Measurements from ENCODE around the gene LRP2.

LRP2 gene

GRCh38 chr2:169302364-169302763, 60.0 kb downstream of the LRP2 start:
- H2BK5ac ChIP-seq (ENCODE audit: low read depth, low read length, poor library complexity, severe bottlenecking) = no peak overlapping the region
- H3K23ac ChIP-seq (ENCODE audit: low read length in 2 of 2) = no peak overlapping the region
- H3K79me1 ChIP-seq (replicated peaks; ENCODE audit: low read length, poor library complexity, severe bottlenecking) = no peaks in the 10 kb centered on the region
- no peaks in the 10 kb centered on the region for H3K9me3 ChIP-seq (ENCODE audit: control insufficient read depth, low read length)
- no peaks in the 10 kb centered on the region for H3K4me1 ChIP-seq (ENCODE audit: control insufficient read depth, insufficient read depth, low read depth, low read length)
- no peak overlapping the region for H2BK120ac ChIP-seq (ENCODE audit: low read depth, low read length)
- 62% methylated on average over 4 of the region's 4 CpGs for WGBS
- no peak overlapping the region for H2BK15ac ChIP-seq (ENCODE audit: low read depth, poor library complexity, severe bottlenecking)
- H3K9ac ChIP-seq (ENCODE audit: low read length) = no peak overlapping the region
- H3K4me3 ChIP-seq (ENCODE audit: insufficient read depth in 1 of 2, low read depth in 1 of 2, low read length in 2 of 2) = no peak overlapping the region
- H2AFZ ChIP-seq (ENCODE audit: low read depth, low read length) = no peak overlapping the region
- H3K4me2 ChIP-seq (ENCODE audit: low read length, poor library complexity, severe bottlenecking) = no peak overlapping the region
- H3K27me3 ChIP-seq (ENCODE audit: control insufficient read depth in 1 of 2, insufficient read depth in 1 of 2, low read length in 2 of 2) = peaks cover 0 to 3% of the 10 kb centered on the region in 2 experiments
- no peak overlapping the region for H2AK5ac ChIP-seq (ENCODE audit: low read length, severe bottlenecking)
- H4K8ac ChIP-seq (ENCODE audit: low read length) = no peak overlapping the region
- no peak overlapping the region for H3K27ac ChIP-seq (ENCODE audit: low read length, poor library complexity, severe bottlenecking)
- H3K14ac ChIP-seq (ENCODE audit: low read length in 2 of 2) = no peak overlapping the region
- no peak for DNase-seq
- no peak overlapping the region for H3K18ac ChIP-seq (ENCODE audit: low read depth in 1 of 2, low read length in 2 of 2)
- H3K36me3 ChIP-seq (ENCODE audit: control insufficient read depth in 1 of 2, insufficient read depth in 2 of 2, low read depth in 1 of 2, low read length in 2 of 2) = no peaks in the 10 kb centered on the region
- H2BK12ac ChIP-seq (ENCODE audit: low read length in 2 of 2) = no peak overlapping the region
- no peak overlapping the region for H4K91ac ChIP-seq (ENCODE audit: low read length)
- H3K4ac ChIP-seq (ENCODE audit: low read depth in 1 of 2, low read length in 2 of 2) = no peak overlapping the region

GRCh38 chr2:169301596-169302335, 60.6 kb downstream of the LRP2 start:
- Histone ChIP-seq H3K9me3 (ENCODE audit: control insufficient read depth, low read length) (no peaks in the 10 kb centered on the region), H3K9ac (ENCODE audit: low read length) (no peak overlapping the region), H3K27me3 (ENCODE audit: control insufficient read depth in 1 of 2, insufficient read depth in 1 of 2, low read length in 2 of 2) (peaks cover 0 to 3% of the 10 kb centered on the region in 2 experiments), H3K23ac (ENCODE audit: low read length in 2 of 2) (no peak overlapping the region), H2BK120ac (ENCODE audit: low read depth, low read length) (no peak overlapping the region), H3K4me1 (ENCODE audit: control insufficient read depth, insufficient read depth, low read depth, low read length) (no peaks in the 10 kb centered on the region), H2BK15ac (ENCODE audit: low read depth, poor library complexity, severe bottlenecking) (no peak overlapping the region), H3K27ac (ENCODE audit: low read length, poor library complexity, severe bottlenecking) (no peak overlapping the region), H3K14ac (ENCODE audit: low read length in 2 of 2) (no peak overlapping the region), H3K79me1 (replicated peaks; ENCODE audit: low read length, poor library complexity, severe bottlenecking) (no peaks in the 10 kb centered on the region), H3K4ac (ENCODE audit: low read depth in 1 of 2, low read length in 2 of 2) (no peak overlapping the region), H2BK5ac (ENCODE audit: low read depth, low read length, poor library complexity, severe bottlenecking) (no peak overlapping the region), H4K8ac (ENCODE audit: low read length) (no peak overlapping the region), H2AK5ac (ENCODE audit: low read length, severe bottlenecking) (no peak overlapping the region), H3K18ac (ENCODE audit: low read depth in 1 of 2, low read length in 2 of 2) (no peak overlapping the region), H2BK12ac (ENCODE audit: low read length in 2 of 2) (no peak overlapping the region), H3K4me3 (ENCODE audit: insufficient read depth in 1 of 2, low read depth in 1 of 2, low read length in 2 of 2) (no peak overlapping the region), H3K4me2 (ENCODE audit: low read length, poor library complexity, severe bottlenecking) (no peak overlapping the region), H3K36me3 (ENCODE audit: control insufficient read depth in 1 of 2, insufficient read depth in 2 of 2, low read depth in 1 of 2, low read length in 2 of 2) (no peaks in the 10 kb centered on the region), H2AFZ (ENCODE audit: low read depth, low read length) (no peak overlapping the region), H4K91ac (ENCODE audit: low read length) (no peak overlapping the region)
- DNase-seq = no peak
- 68% methylated on average over 2 of the region's 4 CpGs for WGBS

GRCh38 chr2:169300636-169301530, 61.5 kb downstream of the LRP2 start:
- no peak overlapping the region for H2BK120ac ChIP-seq (ENCODE audit: low read depth, low read length)
- no peaks in the 10 kb centered on the region for H3K79me1 ChIP-seq (replicated peaks; ENCODE audit: low read length, poor library complexity, severe bottlenecking)
- no peak overlapping the region for H3K27ac ChIP-seq (ENCODE audit: low read length, poor library complexity, severe bottlenecking)
- H2AK5ac ChIP-seq (ENCODE audit: low read length, severe bottlenecking) = no peak overlapping the region
- no peak overlapping the region for H4K8ac ChIP-seq (ENCODE audit: low read length)
- H2AFZ ChIP-seq (ENCODE audit: low read depth, low read length) = no peak overlapping the region
- no peaks in the 10 kb centered on the region for H3K9me3 ChIP-seq (ENCODE audit: control insufficient read depth, low read length)
- no peak overlapping the region for H3K9ac ChIP-seq (ENCODE audit: low read length)
- no peaks in the 10 kb centered on the region for H3K36me3 ChIP-seq (ENCODE audit: control insufficient read depth in 1 of 2, insufficient read depth in 2 of 2, low read depth in 1 of 2, low read length in 2 of 2)
- WGBS = 60% methylated on average over 1 of the region's 5 CpGs
- no peaks in the 10 kb centered on the region for H3K4me1 ChIP-seq (ENCODE audit: control insufficient read depth, insufficient read depth, low read depth, low read length)
- H2BK15ac ChIP-seq (ENCODE audit: low read depth, poor library complexity, severe bottlenecking) = no peak overlapping the region
- H3K4ac ChIP-seq (ENCODE audit: low read depth in 1 of 2, low read length in 2 of 2) = no peak overlapping the region
- no peak overlapping the region for H2BK5ac ChIP-seq (ENCODE audit: low read depth, low read length, poor library complexity, severe bottlenecking)
- peaks cover 0 to 3% of the 10 kb centered on the region in 2 experiments for H3K27me3 ChIP-seq (ENCODE audit: control insufficient read depth in 1 of 2, insufficient read depth in 1 of 2, low read length in 2 of 2)
- H3K23ac ChIP-seq (ENCODE audit: low read length in 2 of 2) = no peak overlapping the region
- no peak overlapping the region for H3K4me3 ChIP-seq (ENCODE audit: insufficient read depth in 1 of 2, low read depth in 1 of 2, low read length in 2 of 2)
- no peak for DNase-seq
- no peak overlapping the region for H4K91ac ChIP-seq (ENCODE audit: low read length)
- H2BK12ac ChIP-seq (ENCODE audit: low read length in 2 of 2) = no peak overlapping the region
- H3K4me2 ChIP-seq (ENCODE audit: low read length, poor library complexity, severe bottlenecking) = no peak overlapping the region
- H3K14ac ChIP-seq (ENCODE audit: low read length in 2 of 2) = no peak overlapping the region
- H3K18ac ChIP-seq (ENCODE audit: low read depth in 1 of 2, low read length in 2 of 2) = no peak overlapping the region

GRCh38 chr2:169298007-169298406, 64.3 kb downstream of the LRP2 start:
- Histone ChIP-seq H3K23ac (ENCODE audit: low read length in 2 of 2) (no peak overlapping the region), H3K4me2 (ENCODE audit: low read length, poor library complexity, severe bottlenecking) (no peak overlapping the region), H3K4me3 (ENCODE audit: insufficient read depth in 1 of 2, low read depth in 1 of 2, low read length in 2 of 2) (no peak overlapping the region), H3K79me1 (replicated peaks; ENCODE audit: low read length, poor library complexity, severe bottlenecking) (no peaks in the 10 kb centered on the region), H3K18ac (ENCODE audit: low read depth in 1 of 2, low read length in 2 of 2) (no peak overlapping the region), H2BK15ac (ENCODE audit: low read depth, poor library complexity, severe bottlenecking) (no peak overlapping the region), H2AK5ac (ENCODE audit: low read length, severe bottlenecking) (no peak overlapping the region), H3K27me3 (ENCODE audit: control insufficient read depth in 1 of 2, insufficient read depth in 1 of 2, low read length in 2 of 2) (peaks cover 0 to 7% of the 10 kb centered on the region in 2 experiments), H3K27ac (ENCODE audit: low read length, poor library complexity, severe bottlenecking) (no peak overlapping the region), H3K4ac (ENCODE audit: low read depth in 1 of 2, low read length in 2 of 2) (no peak overlapping the region), H2BK120ac (ENCODE audit: low read depth, low read length) (no peak overlapping the region), H3K4me1 (ENCODE audit: control insufficient read depth, insufficient read depth, low read depth, low read length) (no peaks in the 10 kb centered on the region), H2BK5ac (ENCODE audit: low read depth, low read length, poor library complexity, severe bottlenecking) (no peak overlapping the region), H3K9me3 (ENCODE audit: control insufficient read depth, low read length) (no peaks in the 10 kb centered on the region), H3K36me3 (ENCODE audit: control insufficient read depth in 1 of 2, insufficient read depth in 2 of 2, low read depth in 1 of 2, low read length in 2 of 2) (no peaks in the 10 kb centered on the region), H3K14ac (ENCODE audit: low read length in 2 of 2) (no peak overlapping the region), H4K8ac (ENCODE audit: low read length) (no peak overlapping the region), H3K9ac (ENCODE audit: low read length) (no peak overlapping the region), H2AFZ (ENCODE audit: low read depth, low read length) (no peak overlapping the region), H2BK12ac (ENCODE audit: low read length in 2 of 2) (no peak overlapping the region), H4K91ac (ENCODE audit: low read length) (no peak overlapping the region)
- DNase-seq = no peak
- 93% methylated on average over 1 of the region's 1 CpG for WGBS
